Right lobe of liver (tissue), 4 donors: Measurements from ENCODE around the gene EVI5.

Experiments used
- POLR2A ChIP-seq: fragments of 450-650 bp; IDR thresholded peaks from one replicate; pipeline ENCODE4 v1.6.1; 2017; ENCODE audit warnings: antibody characterized with exemption, mild to moderate bottlenecking
- TF ChIP-seq, protein P1 (sequence below), 4 donors: fragments of 200-600 bp in 3 of 4; fragments of 450-650 bp in 1 of 4; IDR thresholded peaks; one replicate each; pipeline versions ENCODE4 v1.5.1 to v1.8.0; 2016 to 2022; ENCODE audit warnings: antibody characterized with exemption in 4 of 4, mild to moderate bottlenecking in 2 of 4
- donor health status: DM: no; HTN: no; CAD: no.
- donor health status: DM: no; HTN: no; CAD: no.
- donor health status: DM: no; HTN: yes; CAD: no.

DNA sequence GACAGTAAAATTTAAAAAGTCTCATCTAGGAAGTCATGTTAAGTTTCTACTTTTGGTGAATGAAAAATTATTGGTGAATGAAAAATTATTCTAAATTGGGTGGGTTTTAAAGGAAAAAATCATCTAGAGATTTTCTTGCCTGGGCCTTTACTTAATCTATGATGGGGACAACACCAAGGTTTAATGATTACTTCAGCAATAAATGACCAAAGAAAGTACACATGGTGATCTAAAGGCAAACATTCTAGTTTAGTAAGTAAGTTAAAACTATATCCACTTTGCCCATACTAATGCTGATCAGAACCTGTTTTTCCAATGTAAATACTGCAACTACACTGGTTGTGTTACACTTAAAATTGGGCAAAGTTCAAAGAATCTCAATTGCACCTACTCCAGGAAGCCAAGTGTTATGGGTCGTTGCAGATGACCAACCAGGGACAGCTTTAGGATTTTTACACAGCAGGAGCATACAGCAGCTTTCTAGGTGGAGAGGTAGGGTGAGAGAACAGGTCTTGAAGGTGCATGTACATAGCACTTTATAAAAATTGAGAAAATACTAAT, 32.3 kb upstream of the EVI5 start:
- TF ChIP-seq, protein P1, sequence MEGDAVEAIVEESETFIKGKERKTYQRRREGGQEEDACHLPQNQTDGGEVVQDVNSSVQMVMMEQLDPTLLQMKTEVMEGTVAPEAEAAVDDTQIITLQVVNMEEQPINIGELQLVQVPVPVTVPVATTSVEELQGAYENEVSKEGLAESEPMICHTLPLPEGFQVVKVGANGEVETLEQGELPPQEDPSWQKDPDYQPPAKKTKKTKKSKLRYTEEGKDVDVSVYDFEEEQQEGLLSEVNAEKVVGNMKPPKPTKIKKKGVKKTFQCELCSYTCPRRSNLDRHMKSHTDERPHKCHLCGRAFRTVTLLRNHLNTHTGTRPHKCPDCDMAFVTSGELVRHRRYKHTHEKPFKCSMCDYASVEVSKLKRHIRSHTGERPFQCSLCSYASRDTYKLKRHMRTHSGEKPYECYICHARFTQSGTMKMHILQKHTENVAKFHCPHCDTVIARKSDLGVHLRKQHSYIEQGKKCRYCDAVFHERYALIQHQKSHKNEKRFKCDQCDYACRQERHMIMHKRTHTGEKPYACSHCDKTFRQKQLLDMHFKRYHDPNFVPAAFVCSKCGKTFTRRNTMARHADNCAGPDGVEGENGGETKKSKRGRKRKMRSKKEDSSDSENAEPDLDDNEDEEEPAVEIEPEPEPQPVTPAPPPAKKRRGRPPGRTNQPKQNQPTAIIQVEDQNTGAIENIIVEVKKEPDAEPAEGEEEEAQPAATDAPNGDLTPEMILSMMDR (IDR thresholded peaks at IDR 0.05), result no peak
- no peak for TF ChIP-seq POLR2A
